ENCODE measurements around the gene LUM. TPM values are rescaled to one million over a fixed set of nuclear protein-coding genes. Genes with fewer than 3 reads are reported as not detected.

LUM gene
- total RNA-seq, 1 donor from 2014 or later: 76.4 TPM

DNA sequence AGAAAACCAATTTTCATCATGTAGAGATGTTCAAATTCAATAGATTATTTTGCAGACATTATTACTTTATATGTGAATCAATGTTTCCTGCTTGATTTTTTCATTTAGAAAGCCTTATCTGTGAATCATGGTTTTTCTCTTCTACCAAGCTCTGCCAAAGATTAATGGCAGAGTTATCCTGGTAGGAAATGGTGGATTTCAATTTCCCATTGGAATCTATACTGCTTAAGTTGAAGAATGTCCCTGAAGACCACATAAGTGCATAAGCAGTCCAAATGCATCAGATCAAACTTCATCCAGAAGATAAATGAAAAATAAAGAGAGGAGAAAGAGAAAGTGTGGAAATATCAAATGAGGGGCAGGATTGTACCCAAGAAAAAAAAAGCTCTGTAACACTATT is 5.0 kb downstream of the LUM start:
- Histone ChIP-seq H3K4me3 (ENCODE audit: insufficient read depth, low read depth, low read length) (no peak overlapping the region), H3K4me1 (ENCODE audit: insufficient read depth, low read length) (peaks cover 8% of the 10 kb centered on the region), H3K4me2 (ENCODE audit: low read length) (no peak overlapping the region), H2AFZ (ENCODE audit: low read depth, low read length) (no peak overlapping the region), H3K27me3 (ENCODE audit: insufficient read depth, low read length) (no peaks in the 10 kb centered on the region), H3K9me3 (ENCODE audit: insufficient read depth, low read depth, low read length) (no peaks in the 10 kb centered on the region), H3K79me2 (ENCODE audit: insufficient read depth, low read length) (no peaks in the 10 kb centered on the region), H3K9ac (ENCODE audit: low read length) (no peak overlapping the region), H4K20me1 (ENCODE audit: insufficient read depth, low read length) (no peaks in the 10 kb centered on the region), H3K36me3 (ENCODE audit: insufficient read depth, low read length) (no peaks in the 10 kb centered on the region), H3K27ac (ENCODE audit: low read depth, low read length) (no peak overlapping the region)
- H3K9me3 Mint-ChIP-seq (ENCODE audit: unreplicated experiment): peaks cover 7% of the 10 kb centered on the region
- no peaks in the 10 kb centered on the region for H3K27me3 Mint-ChIP-seq (ENCODE audit: low read depth, unreplicated experiment)
- H3K4me3 Mint-ChIP-seq (ENCODE audit: unreplicated experiment): no peak overlapping the region
- peaks cover 12% of the 10 kb centered on the region for H3K36me3 Mint-ChIP-seq (ENCODE audit: low read depth, unreplicated experiment)
- H3K4me1 Mint-ChIP-seq (ENCODE audit: low read depth, unreplicated experiment): peaks cover 12% of the 10 kb centered on the region
- no peak for TF ChIP-seq EZH2 (IDR thresholded peaks at IDR 0.05; ENCODE audit: insufficient read depth, low read length)
- TF ChIP-seq, protein P1, sequence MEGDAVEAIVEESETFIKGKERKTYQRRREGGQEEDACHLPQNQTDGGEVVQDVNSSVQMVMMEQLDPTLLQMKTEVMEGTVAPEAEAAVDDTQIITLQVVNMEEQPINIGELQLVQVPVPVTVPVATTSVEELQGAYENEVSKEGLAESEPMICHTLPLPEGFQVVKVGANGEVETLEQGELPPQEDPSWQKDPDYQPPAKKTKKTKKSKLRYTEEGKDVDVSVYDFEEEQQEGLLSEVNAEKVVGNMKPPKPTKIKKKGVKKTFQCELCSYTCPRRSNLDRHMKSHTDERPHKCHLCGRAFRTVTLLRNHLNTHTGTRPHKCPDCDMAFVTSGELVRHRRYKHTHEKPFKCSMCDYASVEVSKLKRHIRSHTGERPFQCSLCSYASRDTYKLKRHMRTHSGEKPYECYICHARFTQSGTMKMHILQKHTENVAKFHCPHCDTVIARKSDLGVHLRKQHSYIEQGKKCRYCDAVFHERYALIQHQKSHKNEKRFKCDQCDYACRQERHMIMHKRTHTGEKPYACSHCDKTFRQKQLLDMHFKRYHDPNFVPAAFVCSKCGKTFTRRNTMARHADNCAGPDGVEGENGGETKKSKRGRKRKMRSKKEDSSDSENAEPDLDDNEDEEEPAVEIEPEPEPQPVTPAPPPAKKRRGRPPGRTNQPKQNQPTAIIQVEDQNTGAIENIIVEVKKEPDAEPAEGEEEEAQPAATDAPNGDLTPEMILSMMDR (IDR thresholded peaks at IDR 0.05; ENCODE audit: insufficient read depth, low read depth, low read length): no peak
- DNase-seq (ENCODE audit: low read depth) (no peak), FAIRE-seq (no peak)
- no peak overlapping the region for H3K27ac Mint-ChIP-seq (ENCODE audit: unreplicated experiment)

DNA sequence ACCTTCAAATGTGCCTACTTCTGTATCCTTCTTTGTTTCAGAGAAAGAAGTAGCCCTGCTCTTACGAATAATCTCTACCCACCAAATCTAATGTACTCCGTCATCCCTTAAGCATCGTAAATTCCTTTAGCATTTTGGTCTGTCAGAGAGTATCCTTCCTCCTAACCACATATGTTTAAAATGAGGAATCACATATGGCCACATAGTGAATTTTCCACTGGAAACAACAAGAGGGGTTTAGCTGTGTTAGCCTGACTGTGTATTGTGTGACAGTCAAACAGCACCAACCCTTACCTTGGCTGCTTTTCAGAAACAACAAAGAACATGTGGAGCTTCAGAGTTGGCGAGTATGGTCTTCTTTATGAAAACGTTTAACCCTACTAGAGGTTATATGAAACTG is 5.5 kb downstream of the LUM start:
- Mint-ChIP-seq H3K4me1 (ENCODE audit: low read depth, unreplicated experiment) (peaks cover 16% of the 10 kb centered on the region), H3K4me3 (ENCODE audit: unreplicated experiment) (no peak overlapping the region), H3K36me3 (ENCODE audit: low read depth, unreplicated experiment) (peaks cover 12% of the 10 kb centered on the region), H3K27ac (ENCODE audit: unreplicated experiment) (no peak overlapping the region), H3K9me3 (ENCODE audit: unreplicated experiment) (peaks cover 7% of the 10 kb centered on the region), H3K27me3 (ENCODE audit: low read depth, unreplicated experiment) (no peaks in the 10 kb centered on the region)
- H4K20me1 ChIP-seq (ENCODE audit: insufficient read depth, low read length): no peaks in the 10 kb centered on the region
- peaks cover 8% of the 10 kb centered on the region for H3K4me1 ChIP-seq (ENCODE audit: insufficient read depth, low read length)
- H2AFZ ChIP-seq (ENCODE audit: low read depth, low read length): no peak overlapping the region
- no peak overlapping the region for H3K4me2 ChIP-seq (ENCODE audit: low read length)
- no peak overlapping the region for H3K27ac ChIP-seq (ENCODE audit: low read depth, low read length)
- H3K79me2 ChIP-seq (ENCODE audit: insufficient read depth, low read length): no peaks in the 10 kb centered on the region
- TF ChIP-seq, protein P1 (IDR thresholded peaks at IDR 0.05; ENCODE audit: insufficient read depth, low read depth, low read length): no peak
- no peak for TF ChIP-seq EZH2 (IDR thresholded peaks at IDR 0.05; ENCODE audit: insufficient read depth, low read length)
- no peak for FAIRE-seq
- no peak overlapping the region for H3K4me3 ChIP-seq (ENCODE audit: insufficient read depth, low read depth, low read length)
- H3K9ac ChIP-seq (ENCODE audit: low read length): no peak overlapping the region
- no peaks in the 10 kb centered on the region for H3K27me3 ChIP-seq (ENCODE audit: insufficient read depth, low read length)
- H3K36me3 ChIP-seq (ENCODE audit: insufficient read depth, low read length): no peaks in the 10 kb centered on the region
- no peak for DNase-seq (ENCODE audit: low read depth)
- H3K9me3 ChIP-seq (ENCODE audit: insufficient read depth, low read depth, low read length): no peaks in the 10 kb centered on the region

DNA sequence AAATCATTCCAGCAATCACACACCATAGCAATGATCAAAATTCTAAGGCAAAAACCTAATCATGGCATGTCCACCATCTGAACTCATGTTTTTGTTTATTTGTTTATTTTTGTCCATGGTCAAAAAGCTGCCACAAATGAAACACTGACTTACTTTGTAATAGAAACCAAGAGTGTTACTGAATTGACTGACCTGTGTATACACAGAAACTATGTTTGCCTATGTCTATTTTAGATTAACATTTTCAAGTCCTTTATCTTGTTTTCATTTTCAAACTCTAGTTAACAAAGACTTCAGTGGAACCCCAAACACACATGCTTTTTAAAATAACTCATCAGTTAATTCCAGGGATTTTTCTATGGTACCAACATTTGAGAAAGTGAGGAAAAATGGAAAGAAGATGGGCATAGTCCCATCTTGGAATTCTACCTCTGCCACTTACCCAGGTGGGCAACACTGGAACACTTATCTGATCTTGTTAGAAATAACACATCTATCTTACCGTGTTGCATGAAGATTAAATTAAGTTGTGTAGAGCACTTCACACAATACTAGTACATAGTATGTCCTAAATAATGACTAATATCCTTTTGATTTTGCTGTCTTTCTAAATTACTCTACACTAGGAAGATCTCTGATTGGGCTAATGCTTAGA is 6.4 kb downstream of the LUM start:
- H3K27ac ChIP-seq (ENCODE audit: low read depth, low read length): no peak overlapping the region
- H3K9me3 ChIP-seq (ENCODE audit: insufficient read depth, low read depth, low read length): no peaks in the 10 kb centered on the region
- H3K27me3 ChIP-seq (ENCODE audit: insufficient read depth, low read length): no peaks in the 10 kb centered on the region
- H4K20me1 ChIP-seq (ENCODE audit: insufficient read depth, low read length): no peaks in the 10 kb centered on the region
- no peak overlapping the region for H3K9ac ChIP-seq (ENCODE audit: low read length)
- peaks cover 13% of the 10 kb centered on the region for H3K4me1 ChIP-seq (ENCODE audit: insufficient read depth, low read length)
- TF ChIP-seq, protein P1 (IDR thresholded peaks at IDR 0.05; ENCODE audit: insufficient read depth, low read depth, low read length): no peak
- TF ChIP-seq EZH2 (IDR thresholded peaks at IDR 0.05; ENCODE audit: insufficient read depth, low read length): no peak
- Mint-ChIP-seq H3K36me3 (ENCODE audit: low read depth, unreplicated experiment) (peaks cover 12% of the 10 kb centered on the region), H3K4me3 (ENCODE audit: unreplicated experiment) (no peak overlapping the region), H3K9me3 (ENCODE audit: unreplicated experiment) (peaks cover 7% of the 10 kb centered on the region), H3K4me1 (ENCODE audit: low read depth, unreplicated experiment) (peaks cover 23% of the 10 kb centered on the region), H3K27ac (ENCODE audit: unreplicated experiment) (no peak overlapping the region), H3K27me3 (ENCODE audit: low read depth, unreplicated experiment) (no peaks in the 10 kb centered on the region)
- FAIRE-seq (peak; percentile 49), DNase-seq (ENCODE audit: low read depth) (no peak)
- no peak overlapping the region for H3K4me2 ChIP-seq (ENCODE audit: low read length)
- H3K4me3 ChIP-seq (ENCODE audit: insufficient read depth, low read depth, low read length): no peak overlapping the region
- no peak overlapping the region for H2AFZ ChIP-seq (ENCODE audit: low read depth, low read length)
- H3K79me2 ChIP-seq (ENCODE audit: insufficient read depth, low read length): no peaks in the 10 kb centered on the region
- no peaks in the 10 kb centered on the region for H3K36me3 ChIP-seq (ENCODE audit: insufficient read depth, low read length)
